A549 (cell line): Measurements from ENCODE around the gene UQCR11.

ENCODE experiments used
- CTCF ChIP-seq: fragments of >200 bp; sonication (Bioruptor Twin); formaldehyde crosslinking; IDR thresholded peaks from 3 replicates; pipeline ENCODE4 v1.5.1; 2016
- ESRRA ChIP-seq: fragments of 150-350 bp; IDR thresholded peaks from 2 replicates; pipeline ENCODE4 v1.6.1; 2014; ENCODE audit warnings: mild to moderate bottlenecking, low read length, borderline replicate concordance
- HDAC2 ChIP-seq: fragments of 200-600 bp; sonication (generic); IDR thresholded peaks from 2 replicates; pipeline ENCODE4 v1.6.1; 2016
- HOXA7 ChIP-seq: fragments of 250-450 bp; sonication (Bioruptor Pico); IDR thresholded peaks from 2 replicates; pipeline ENCODE4 v1.5.0; 2020; ENCODE audit warnings: mild to moderate bottlenecking, moderate library complexity
- JUN ChIP-seq, 2 experiments: fragments of >200 bp; sonication (Bioruptor Twin); formaldehyde crosslinking; IDR thresholded peaks; 2 replicates in 1 of 2; 3 replicates in 1 of 2; pipeline ENCODE4 v1.6.1; 2016 to 2017
- MAX ChIP-seq: IDR thresholded peaks from 2 replicates; pipeline ENCODE4 v1.6.1; 2012
- POLR2A ChIP-seq: IDR thresholded peaks from 2 replicates; pipeline ENCODE4 v1.6.1; 2012; ENCODE audit warnings: mild to moderate bottlenecking, low read length
- USF2 ChIP-seq: fragments of 450-650 bp; IDR thresholded peaks from 2 replicates; pipeline ENCODE4 v1.6.1; 2014; ENCODE audit warnings: antibody characterized with exemption

- no peak for TF ChIP-seq JUN (IDR thresholded peaks at IDR 0.05)
- TF ChIP-seq MAX, result no peak
- no peak for TF ChIP-seq HDAC2
- TF ChIP-seq HOXA7, result no peak
- no peak for TF ChIP-seq POLR2A
- no peak for TF ChIP-seq CTCF
- TF ChIP-seq ESRRA, result no peak
- no peak for TF ChIP-seq USF2
Observed at GRCh38 chr19:1633269-1633826, 28.1 kb upstream of the UQCR11 start.
